ENCODE measurements around the gene TSPAN16.
"Not testable (repeated sequence)": the region's sequence is repeated elsewhere in the genome, so short reads cannot be mapped to it uniquely, and the experiment has no call there.

Gene TSPAN16

GRCh38 chr19:11321191-11322126 lies 25.5 kb downstream of the TSPAN16 start:
- no peak for DNase-seq

GRCh38 chr19:11322269-11323024 lies 26.5 kb downstream of the TSPAN16 start:
- no peak for DNase-seq

DNA sequence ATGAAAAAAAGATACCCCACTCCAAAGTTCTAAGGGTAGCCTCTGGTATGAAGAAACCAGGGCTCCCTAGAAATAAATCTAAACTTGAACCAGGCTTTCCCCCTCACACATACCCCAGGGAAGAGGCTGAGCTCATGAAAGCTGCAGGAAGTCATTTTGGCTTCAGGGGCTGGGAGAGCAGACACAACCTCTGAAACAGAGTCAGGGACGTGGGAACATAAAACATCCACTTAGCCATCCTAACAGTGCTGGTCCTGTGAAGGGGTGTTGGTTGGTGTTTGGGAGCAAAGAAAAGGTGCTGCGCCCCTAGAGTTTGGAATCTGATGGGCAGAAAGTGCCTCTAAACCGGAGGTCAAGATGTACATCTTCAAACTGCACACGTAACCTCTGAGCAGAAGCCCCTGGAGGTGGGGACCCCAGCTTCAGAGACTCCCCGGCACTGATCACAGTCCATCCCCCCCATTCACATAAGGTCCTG lies 27.7 kb downstream of the TSPAN16 start:
- DNase-seq = no peak

GRCh38 chr19:11324079-11324661 lies 28.2 kb downstream of the TSPAN16 start:
- peak; percentile 14 for DNase-seq

- DNase-seq = no peak
Observed at GRCh38 chr19:11324748-11325389, 28.9 kb downstream of the TSPAN16 start.

GRCh38 chr19:11325544-11325943 lies 29.6 kb downstream of the TSPAN16 start:
- no peak for DNase-seq

DNA sequence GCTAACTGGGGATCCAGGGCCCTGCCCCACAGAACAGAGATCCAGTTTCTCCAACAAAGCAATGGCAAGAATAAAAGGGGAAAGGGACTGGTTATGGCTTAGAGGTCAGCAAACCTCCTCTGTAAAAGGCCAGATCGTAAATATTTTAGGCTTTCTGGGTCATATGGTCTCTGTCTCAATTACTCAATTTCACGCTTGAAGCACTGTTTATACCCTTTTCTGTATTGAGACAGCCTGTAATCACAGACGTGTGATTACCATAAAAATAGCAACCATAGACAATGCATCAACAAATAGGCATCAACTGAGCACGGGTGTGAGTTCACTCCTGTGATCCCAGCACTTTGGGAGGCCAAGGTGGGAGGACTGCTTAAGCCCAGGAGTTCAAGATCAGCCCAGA lies 34.2 kb downstream of the TSPAN16 start:
- no peak for DNase-seq

DNA sequence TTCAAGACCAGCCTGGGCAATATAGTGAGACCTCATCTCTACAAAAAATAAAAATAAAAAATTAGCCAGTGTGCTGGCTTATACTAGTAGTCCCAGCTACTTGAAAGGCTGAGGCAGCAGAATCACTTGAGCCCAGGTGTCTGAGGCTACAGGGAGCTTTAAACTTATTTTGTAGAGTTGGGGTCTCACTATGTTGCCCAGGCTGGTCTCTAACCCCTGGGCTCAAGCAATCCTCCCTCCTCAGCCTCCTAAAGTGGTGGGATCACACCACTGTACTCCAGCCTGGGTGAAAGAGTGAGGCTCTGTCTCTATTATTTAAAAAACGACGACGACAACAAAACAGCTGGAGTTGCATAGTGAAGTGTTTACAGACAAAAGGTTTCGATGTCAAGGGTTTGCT lies 35.5 kb downstream of the TSPAN16 start:
- no peak for DNase-seq

GRCh38 chr19:11332822-11333221 lies 36.9 kb downstream of the TSPAN16 start:
- DNase-seq = peak; percentile 29

- not testable (repeated sequence) for DNase-seq
Observed at GRCh38 chr19:11333838-11334237, 37.9 kb downstream of the TSPAN16 start.

GRCh38 chr19:11335449-11336146 lies 39.6 kb downstream of the TSPAN16 start:
- no peak for DNase-seq

DNA sequence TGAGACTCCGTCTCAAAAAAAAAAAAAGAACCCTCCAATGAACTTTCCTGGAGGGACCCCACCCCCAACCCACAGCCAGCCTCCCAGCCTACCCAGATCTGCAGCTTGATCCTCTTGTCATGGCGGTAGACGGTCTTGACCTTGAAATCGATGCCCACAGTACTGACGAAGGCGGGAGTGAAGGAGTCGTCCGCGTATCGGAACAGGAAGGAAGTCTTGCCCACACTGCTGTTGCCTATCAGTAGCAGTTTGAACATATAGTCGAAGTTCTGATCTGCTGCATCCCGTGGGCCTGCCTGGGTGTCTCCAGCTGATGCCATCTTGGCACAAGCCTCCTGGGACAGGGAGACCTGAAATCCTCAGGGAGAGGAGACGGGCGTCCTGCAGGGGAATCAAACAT lies 41.1 kb downstream of the TSPAN16 start:
- no peak for DNase-seq

DNA sequence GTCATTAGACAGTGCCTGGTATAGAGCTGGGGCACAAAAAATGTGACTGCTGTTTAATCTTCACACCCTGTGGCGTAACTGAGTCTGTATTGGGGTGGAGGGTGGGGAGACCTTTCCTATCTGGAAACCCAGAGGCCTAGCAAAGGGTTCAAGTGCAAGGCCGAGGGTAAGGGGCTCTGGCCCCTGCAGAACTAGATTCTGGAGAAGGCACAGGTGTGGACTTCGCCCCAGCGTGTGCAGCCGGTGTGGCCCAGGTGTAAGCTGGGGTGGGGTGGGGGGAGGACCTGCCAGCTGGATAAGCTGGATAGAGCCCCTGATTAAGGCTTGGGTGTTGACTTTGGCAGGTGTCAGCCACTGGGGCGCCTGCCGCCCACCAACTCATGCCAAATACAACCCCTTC lies 42.2 kb downstream of the TSPAN16 start:
- no peak for DNase-seq

- no peak for DNase-seq
Observed at GRCh38 chr19:11338569-11339253, 42.8 kb downstream of the TSPAN16 start.

DNA sequence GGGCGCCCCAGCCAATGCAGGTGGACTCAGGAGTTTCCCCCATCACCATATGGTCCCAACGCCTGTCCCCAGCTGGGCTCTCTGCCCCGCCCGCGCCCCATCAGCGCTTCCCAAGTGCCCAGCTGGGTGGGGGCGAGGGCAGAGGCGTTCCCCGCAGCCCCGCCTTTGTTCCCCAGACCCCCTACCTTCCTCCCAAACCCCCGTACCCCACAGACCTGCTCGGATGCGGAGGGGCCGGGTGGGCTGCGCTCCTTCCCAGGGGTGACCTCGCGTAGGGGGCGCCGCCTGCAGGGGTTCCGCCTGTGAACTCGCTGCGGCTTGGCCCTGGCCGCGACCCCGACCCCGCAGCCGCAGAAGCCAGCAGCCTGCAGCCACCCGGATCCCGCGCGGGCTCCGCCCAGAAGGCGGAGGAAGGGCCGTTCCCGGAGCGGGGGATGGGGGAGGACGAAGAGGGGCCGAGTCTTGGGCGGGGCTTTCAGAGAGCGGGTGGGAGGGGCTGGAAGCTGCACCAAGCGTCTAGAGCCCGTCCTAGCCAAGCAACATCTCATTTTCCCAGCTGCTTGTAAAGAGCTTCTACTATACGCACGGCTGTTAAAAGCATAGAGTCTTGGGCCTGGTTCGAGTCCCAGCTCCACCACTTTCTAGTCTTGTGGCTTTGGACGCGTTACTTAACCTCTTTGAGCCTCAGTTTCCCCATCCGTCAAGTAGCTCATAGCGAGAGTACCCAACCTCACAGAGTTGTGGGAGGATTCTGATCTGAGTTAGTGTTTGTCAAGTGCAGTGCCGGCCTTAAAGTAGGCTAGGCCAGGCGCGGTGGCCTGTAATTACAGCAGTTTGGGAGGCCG lies 43.5 kb downstream of the TSPAN16 start, which contains the start of gene RAB3D:
TSS of gene RAB3D (minus strand) at position 404 of the 845 bp plus-strand sequence. CDS start 2,258 bp downstream, outside the sequence.
- DNase-seq = peak; percentile 92

DNA sequence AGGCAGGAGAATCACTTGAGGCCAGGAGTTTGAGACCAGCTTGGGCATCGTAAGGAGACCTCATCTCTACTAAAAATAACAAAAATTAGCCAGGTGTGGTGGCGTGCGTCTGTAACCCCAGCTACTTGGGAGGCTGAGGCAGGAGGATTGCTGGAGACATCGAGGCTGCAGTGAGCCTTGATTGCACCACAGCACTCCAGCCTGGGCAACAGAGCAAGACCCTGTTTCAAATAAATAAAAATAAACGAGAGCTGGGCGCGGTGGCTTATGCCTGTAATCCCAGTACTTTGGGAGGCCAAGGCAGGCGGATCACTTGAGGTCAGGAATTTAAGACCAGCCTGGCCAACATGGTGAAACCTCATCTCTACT lies 44.1 kb downstream of the TSPAN16 start:
- not testable (repeated sequence) for DNase-seq

DNA sequence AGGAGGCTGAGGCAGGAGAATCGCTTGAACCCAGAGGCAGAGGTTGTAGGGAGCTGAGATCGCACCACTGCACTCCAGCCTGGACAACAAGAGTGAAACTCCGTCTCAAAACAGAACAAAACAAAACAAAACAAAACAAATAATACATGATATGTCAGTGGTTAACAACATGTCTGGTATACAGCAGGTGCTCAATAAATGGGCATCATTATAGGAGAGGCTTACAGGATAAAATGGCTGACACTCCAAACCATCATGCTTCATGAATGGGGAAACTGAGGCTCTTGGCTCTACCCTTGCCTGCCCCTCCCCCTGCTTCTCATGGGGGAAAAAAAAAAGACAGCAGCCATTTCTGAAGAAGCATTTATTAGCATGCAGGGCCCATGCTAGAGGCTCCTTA lies 46.5 kb downstream of the TSPAN16 start:
- DNase-seq = no peak

DNA sequence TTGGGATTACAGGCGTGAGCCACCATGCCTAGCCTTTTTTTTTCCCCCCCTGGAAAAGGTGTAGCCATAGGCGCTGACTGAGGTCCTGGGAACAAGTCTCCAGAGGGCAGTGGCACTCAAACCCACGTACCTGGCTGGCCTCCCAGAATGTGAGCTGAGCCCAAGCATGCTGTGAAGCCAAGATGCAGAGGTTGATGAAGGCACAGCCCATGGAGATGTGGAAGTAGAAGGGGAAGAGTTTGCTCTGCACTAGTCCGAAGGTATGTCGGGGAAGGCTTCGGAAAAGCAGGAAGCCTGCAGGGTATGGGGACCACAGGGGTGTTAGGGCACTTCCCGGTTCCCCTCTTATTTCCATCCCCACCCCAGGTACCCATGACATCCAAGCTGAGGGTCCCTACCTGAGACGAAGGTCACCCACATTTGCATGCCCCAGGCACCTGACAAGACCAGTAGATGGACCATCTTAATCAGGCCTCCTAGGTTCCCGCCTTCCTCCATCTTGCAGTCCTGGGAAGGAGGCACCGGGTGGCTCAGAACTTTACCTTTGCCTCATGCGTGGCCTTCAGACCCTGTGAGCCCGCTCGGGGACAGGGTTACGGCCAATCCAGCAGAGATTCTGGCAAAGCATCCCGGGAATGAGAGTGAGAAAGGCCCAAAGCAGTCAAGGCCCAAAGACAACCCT lies 49.3 kb downstream of the TSPAN16 start:
- no peak for DNase-seq

DNA sequence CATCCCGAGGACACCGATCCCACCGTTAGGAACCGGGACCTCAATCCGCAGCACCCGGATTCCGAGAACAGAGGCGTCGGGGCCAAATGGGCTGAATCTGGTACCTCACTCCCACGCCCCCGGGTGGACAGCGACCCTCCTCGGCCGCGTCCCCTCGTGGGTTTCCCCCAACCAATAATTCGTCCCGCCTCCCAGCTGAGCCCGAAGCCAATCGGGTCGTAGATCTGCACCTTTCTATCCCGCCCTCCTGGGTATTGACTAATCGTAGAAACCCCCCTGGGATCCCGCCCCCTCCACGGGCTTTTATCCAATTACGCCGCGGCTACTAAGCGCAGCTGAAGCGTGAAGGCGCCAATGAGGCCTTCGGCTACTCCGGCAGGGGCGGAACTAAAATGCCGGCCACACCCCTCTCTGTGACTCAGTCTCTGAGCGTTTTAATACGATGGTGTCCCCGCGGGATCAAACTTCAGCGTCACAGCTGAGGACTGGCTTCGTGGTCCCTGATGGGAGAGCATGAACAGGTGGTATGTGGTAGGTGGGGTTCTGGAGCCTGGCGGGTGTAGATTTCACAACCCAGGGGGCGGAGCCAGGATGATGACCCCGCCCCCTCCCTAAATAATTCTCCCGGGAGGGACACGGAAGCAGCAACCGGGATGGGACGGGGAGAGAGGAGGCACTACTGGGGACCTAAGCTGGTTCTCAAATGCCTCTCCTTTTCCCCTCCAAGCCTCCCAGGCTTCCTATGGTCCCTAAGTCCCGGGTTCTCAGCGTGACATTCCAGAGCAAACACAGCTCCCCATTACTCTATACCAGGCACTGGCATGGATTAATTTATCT lies 50.4 kb downstream of the TSPAN16 start, which contains the start of the genes CCDC159 and TMEM205:
TSS of gene CCDC159 (plus strand) at position 416 of the 837 bp plus-strand sequence. CDS start at position 504, 88 bp downstream.
TSS of gene TMEM205 (minus strand) at position 165 of the 837 bp plus-strand sequence. CDS start 649 bp downstream, outside the sequence.
- DNase-seq = peak; percentile 99

Measured in NCI-H2171 (cell line).